Measurements from ENCODE around the gene FIP1L1. TPM values are rescaled to one million over a fixed set of nuclear protein-coding genes. Genes with fewer than 3 reads are reported as not detected.

Gene FIP1L1
- total RNA-seq, 1 experiment from 2014 or later, result 68.0 TPM

DNA sequence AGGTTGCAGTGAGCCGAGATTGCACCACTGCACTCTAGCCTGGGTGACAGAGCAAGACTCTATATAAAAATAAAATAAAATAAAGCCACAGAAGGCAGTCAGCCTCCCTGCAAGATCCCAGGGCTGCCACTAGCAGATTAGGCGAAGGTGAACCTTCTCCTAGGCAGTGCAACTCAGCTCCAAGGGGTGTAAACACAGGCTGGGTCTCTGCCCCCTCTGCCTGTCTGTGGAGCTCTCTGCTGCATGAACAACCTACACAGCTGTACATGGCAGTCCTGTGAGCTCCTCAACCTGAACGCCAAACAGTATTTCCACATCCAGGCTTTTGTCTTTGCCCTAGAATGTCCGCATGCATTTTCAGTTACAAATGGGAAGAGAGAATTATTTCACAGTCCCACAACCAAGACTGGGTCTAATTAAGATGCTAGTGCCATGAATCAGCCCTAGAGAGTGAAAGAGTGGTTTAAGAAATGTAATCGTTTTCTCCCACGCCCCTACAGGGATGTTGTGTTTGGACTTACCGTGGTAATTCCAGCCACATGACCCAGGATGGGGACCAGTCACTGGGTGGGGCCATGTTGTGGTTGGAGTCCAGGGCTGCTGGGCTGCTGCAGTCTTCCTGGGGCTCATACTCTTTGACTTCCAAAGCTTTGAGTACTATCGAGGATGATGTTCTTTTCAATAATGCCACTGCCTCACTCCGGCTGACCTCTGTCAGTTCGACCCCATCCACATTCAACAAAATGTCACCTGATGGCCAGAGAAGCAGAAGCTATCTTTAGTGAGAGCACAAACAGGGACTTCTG, 99.0 kb downstream of the FIP1L1 start:
- H2AFZ ChIP-seq (ENCODE audit: low read length), result no peak overlapping the region
- no peak overlapping the region for H4K5ac ChIP-seq (ENCODE audit: insufficient read length, low read depth, low read length)
- H2BK20ac ChIP-seq (ENCODE audit: low read depth, low read length, poor library complexity, severe bottlenecking), result no peak overlapping the region
- H3K9me3 ChIP-seq (ENCODE audit: control insufficient read depth, low read depth, low read length), result no peaks in the 10 kb centered on the region
- H2BK15ac ChIP-seq (ENCODE audit: low read depth, low read length), result no peak overlapping the region
- no peak overlapping the region for H3K56ac ChIP-seq (ENCODE audit: insufficient read length, low read depth, low read length)
- H3T11ph ChIP-seq (ENCODE audit: low read length), result no peak overlapping the region
- no peaks in the 10 kb centered on the region for H3K23me2 ChIP-seq (ENCODE audit: insufficient read length, low read depth, low read length, poor library complexity, severe bottlenecking)
- peaks cover under 1 to 3% of the 10 kb centered on the region in 2 experiments; a peak in 3 of 5 replicates for H3K9me3 Mint-ChIP-seq
- no peak overlapping the region for H3K23ac ChIP-seq (ENCODE audit: insufficient read length, low read depth, low read length)
- peaks cover 7% of the 10 kb centered on the region for H3K4me1 ChIP-seq (ENCODE audit: insufficient read depth, low read length)
- H3K4me2 ChIP-seq (ENCODE audit: insufficient read depth, insufficient read length, low read length), result peak overlapping the region; percentile 1
- peak overlapping the region; percentile 20 to 63 for H3K4me3 Mint-ChIP-seq
- no CpG with 5 or more reads among the region's 10 CpGs for WGBS (ENCODE audit: extremely low coverage, insufficient read length, low lambda C conversion rate)
- no peaks in the 10 kb centered on the region; the same call in 1 of the 2 replicates for H3K27me3 Mint-ChIP-seq (ENCODE audit: low read depth)
- H2BK5ac ChIP-seq (ENCODE audit: insufficient read length, low read length), result no peak overlapping the region
- no peaks in the 10 kb centered on the region for H3K79me1 ChIP-seq (ENCODE audit: insufficient read depth, low read depth, low read length, poor library complexity, severe bottlenecking)
- H3K9ac ChIP-seq (ENCODE audit: extremely low read depth, insufficient read length, low read length), result no peak overlapping the region
- no peaks in the 10 kb centered on the region for H4K20me1 ChIP-seq (ENCODE audit: control insufficient read depth, insufficient read depth, insufficient read length)
- peak overlapping the region; percentile 65 to 99 (median 99) for H3K27ac Mint-ChIP-seq
- H3K4me1 Mint-ChIP-seq, result peaks cover 60 to 73% of the 10 kb centered on the region in 2 experiments
- no peak overlapping the region for H4K8ac ChIP-seq (replicated peaks; ENCODE audit: insufficient read length, low read depth, low read length)
- peak overlapping the region; percentile 57 for H3K27ac ChIP-seq (ENCODE audit: insufficient read length, low read depth, low read length)
- H3K27me3 ChIP-seq (ENCODE audit: insufficient read depth, low read length), result no peaks in the 10 kb centered on the region
- no peak overlapping the region for H2BK120ac ChIP-seq (ENCODE audit: low read depth, low read length, poor library complexity, severe bottlenecking)
- H3K4ac ChIP-seq (ENCODE audit: low read depth, low read length), result no peak overlapping the region
- H3K79me2 ChIP-seq (ENCODE audit: insufficient read depth, low read length), result no peaks in the 10 kb centered on the region
- H3K14ac ChIP-seq (ENCODE audit: insufficient read depth, low read length), result no peak overlapping the region
- no peak for DNase-seq
- H4K91ac ChIP-seq (ENCODE audit: insufficient read length, low read depth, low read length), result no peak overlapping the region
- no peak overlapping the region for H2BK12ac ChIP-seq (ENCODE audit: insufficient read length, low read depth, low read length)
- H3K18ac ChIP-seq (ENCODE audit: insufficient read length, low read depth, low read length), result peak overlapping the region; percentile 8
- H2AK5ac ChIP-seq (ENCODE audit: insufficient read length, low read length), result no peak overlapping the region
- TF ChIP-seq, protein P1, sequence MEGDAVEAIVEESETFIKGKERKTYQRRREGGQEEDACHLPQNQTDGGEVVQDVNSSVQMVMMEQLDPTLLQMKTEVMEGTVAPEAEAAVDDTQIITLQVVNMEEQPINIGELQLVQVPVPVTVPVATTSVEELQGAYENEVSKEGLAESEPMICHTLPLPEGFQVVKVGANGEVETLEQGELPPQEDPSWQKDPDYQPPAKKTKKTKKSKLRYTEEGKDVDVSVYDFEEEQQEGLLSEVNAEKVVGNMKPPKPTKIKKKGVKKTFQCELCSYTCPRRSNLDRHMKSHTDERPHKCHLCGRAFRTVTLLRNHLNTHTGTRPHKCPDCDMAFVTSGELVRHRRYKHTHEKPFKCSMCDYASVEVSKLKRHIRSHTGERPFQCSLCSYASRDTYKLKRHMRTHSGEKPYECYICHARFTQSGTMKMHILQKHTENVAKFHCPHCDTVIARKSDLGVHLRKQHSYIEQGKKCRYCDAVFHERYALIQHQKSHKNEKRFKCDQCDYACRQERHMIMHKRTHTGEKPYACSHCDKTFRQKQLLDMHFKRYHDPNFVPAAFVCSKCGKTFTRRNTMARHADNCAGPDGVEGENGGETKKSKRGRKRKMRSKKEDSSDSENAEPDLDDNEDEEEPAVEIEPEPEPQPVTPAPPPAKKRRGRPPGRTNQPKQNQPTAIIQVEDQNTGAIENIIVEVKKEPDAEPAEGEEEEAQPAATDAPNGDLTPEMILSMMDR (conservative IDR thresholded peaks at IDR 0.05), result no peak
- H3K36me3 Mint-ChIP-seq (ENCODE audit: insufficient read depth in 1 of 3, low read depth in 3 of 3), result peaks cover 0 to 25% (median 8%) of the 10 kb centered on the region in 3 experiments; a peak in 6 of 7 replicates

Data from H9 (cell line).